Fibroblast of skin of scalp (primary cell): Measurements from ENCODE around the gene TAF3.
A peak's percentile ranks its signal among the peaks of the same experiment; 100 is the strongest.
"Not testable (repeated sequence)": the region's sequence is repeated elsewhere in the genome, so short reads cannot be mapped to it uniquely, and the experiment has no call there.

Source experiments
- DNase-seq: peaks from one replicate; pipeline ENCODE4 v3.0.0-alpha.2; 2013

The TAF3 gene

GRCh38 chr10:7972367-7972766 is 154.1 kb downstream of the TAF3 start:
- no peak for DNase-seq

- DNase-seq, result no peak
Measured at GRCh38 chr10:7980196-7980595, 161.9 kb downstream of the TAF3 start.

- DNase-seq, result no peak
Measured at GRCh38 chr10:7982727-7983126, 164.4 kb downstream of the TAF3 start.

- DNase-seq, result no peak
Measured at GRCh38 chr10:7984325-7984724, 166.0 kb downstream of the TAF3 start.

GRCh38 chr10:7984896-7985295 is 166.6 kb downstream of the TAF3 start:
- peak; percentile 62 for DNase-seq

GRCh38 chr10:7986851-7987250 is 168.5 kb downstream of the TAF3 start:
- peak; percentile 40 for DNase-seq

GRCh38 chr10:7988989-7989388 is 170.7 kb downstream of the TAF3 start:
- DNase-seq, result no peak

- DNase-seq, result no peak
Measured at GRCh38 chr10:7998831-7999230, 180.5 kb downstream of the TAF3 start.

- no peak for DNase-seq
Measured at GRCh38 chr10:8004469-8005000, 186.2 kb downstream of the TAF3 start.

GRCh38 chr10:8006274-8006999 is 188.1 kb downstream of the TAF3 start:
- DNase-seq, result no peak

GRCh38 chr10:8009031-8009430 is 190.7 kb downstream of the TAF3 start:
- DNase-seq, result no peak

GRCh38 chr10:8013006-8013405 is 194.7 kb downstream of the TAF3 start:
- DNase-seq, result no peak

- no peak for DNase-seq
Measured at GRCh38 chr10:8013619-8014018, 195.3 kb downstream of the TAF3 start.

- no peak for DNase-seq
Measured at GRCh38 chr10:8014649-8015048, 196.3 kb downstream of the TAF3 start.

GRCh38 chr10:8017277-8017676 is 199.0 kb downstream of the TAF3 start:
- peak; percentile 52 for DNase-seq

GRCh38 chr10:8023321-8023720 is 205.0 kb downstream of the TAF3 start:
- no peak for DNase-seq

GRCh38 chr10:8023851-8024250 is 205.5 kb downstream of the TAF3 start:
- no peak for DNase-seq

- DNase-seq, result no peak
Measured at GRCh38 chr10:8026349-8027259, 208.3 kb downstream of the TAF3 start.

- DNase-seq, result not testable (repeated sequence)
Measured at GRCh38 chr10:8031211-8031610, 212.9 kb downstream of the TAF3 start.

GRCh38 chr10:8032558-8032957 is 214.3 kb downstream of the TAF3 start:
- no peak for DNase-seq

- DNase-seq, result no peak
Measured at GRCh38 chr10:8033812-8034465, 215.6 kb downstream of the TAF3 start.

- no peak for DNase-seq
Measured at GRCh38 chr10:8034466-8035005, 216.2 kb downstream of the TAF3 start.
